K562 (cell line): ENCODE data around the gene MSN. TPM values are rescaled to one million over a fixed set of nuclear protein-coding genes. Genes with fewer than 3 reads are reported as not detected.

ENCODE experiments used
- ATAC-seq: fragments of 200-7000 bp; cut with Tn5 transposase; 3 replicates; pipeline ENCODE4 v1.9.1; 2020; ENCODE audit warnings: moderate library complexity
- BruUV-seq: library from RNA; stranded (reverse); fragments of 400-500 nt; replicated peaks from 2 replicates; lab custom pipeline; 2021; lab: Mats Ljungman, UMichigan
- CTCF ChIA-PET: fragments of 300-600 bp; formaldehyde crosslinking; extraction: SDS; loops from one replicate; lab custom pipeline; 2021; ENCODE audit warnings: low intra/inter-chr PET ratio; lab: Yijun Ruan, JAX
- POLR2A ChIA-PET: fragments of 300-600, 350-650 bp; sonication (Branson Sonifier 250); formaldehyde crosslinking; extraction: SDS; loops from one replicate; lab custom pipeline; 2021; ENCODE audit warnings: antibody characterized with exemption, inconsistent platforms; lab: Yijun Ruan, JAX
- DNase-seq, 4 experiments: peaks; one replicate each; pipeline versions ENCODE4 v3.0.0 to v3.0.0-alpha.2; 2011 to 2018; ENCODE audit warnings: low spot score in 3 of 4, mixed read lengths in 3 of 4; ENCODE audit errors: extremely low read depth in 1 of 4
- FAIRE-seq: peaks from 2 replicates; lab custom pipeline; 2011; peaks lifted over from hg19 to GRCh38; lab: Jason Lieb, UNC
- H2AFZ ChIP-seq: 2 replicates; pipeline ENCODE4 v1.6.0; 2011; ENCODE audit warnings: low read depth, low read length, control low read depth, inconsistent platforms
- H3K27ac ChIP-seq: fragments of 200-600 bp; 3 replicates; pipeline ENCODE4 v1.8.0; 2011; ENCODE audit warnings: low read depth, mild to moderate bottlenecking, control low read depth, inconsistent platforms, low read length, moderate library complexity, mixed read lengths; ENCODE audit errors: extremely low read depth
- H3K27me3 ChIP-seq, 2 experiments: fragments of 300-600 bp in 1 of 2; 2 replicates in 1 of 2; 3 replicates in 1 of 2; pipeline versions ENCODE4 v1.6.0 to v1.8.0; 2011; ENCODE audit warnings: inconsistent platforms in 2 of 2, low read length in 2 of 2, mild to moderate bottlenecking in 1 of 2, mixed read lengths in 1 of 2, moderate library complexity in 1 of 2; ENCODE audit not compliant: control insufficient read depth in 2 of 2, insufficient read depth in 2 of 2
- H3K36me3 ChIP-seq: fragments of 300-600 bp; 3 replicates; pipeline ENCODE4 v1.8.0; 2011; ENCODE audit warnings: mild to moderate bottlenecking, low read length, inconsistent platforms; ENCODE audit not compliant: control insufficient read depth, insufficient read depth
- H3K4me1 ChIP-seq, 2 experiments: fragments of 200-600 bp in 1 of 2; replicated peaks in 1 of 2; 2 replicates in 1 of 2; 3 replicates in 1 of 2; pipeline versions ENCODE4 v1.5.1 to v1.8.0; 2011; ENCODE audit warnings: inconsistent platforms in 2 of 2, low read length in 2 of 2, mild to moderate bottlenecking in 1 of 2, mixed read lengths in 1 of 2, moderate library complexity in 1 of 2; ENCODE audit not compliant: control insufficient read depth in 2 of 2, insufficient read depth in 2 of 2
- H3K4me2 ChIP-seq: 2 replicates; pipeline ENCODE4 v1.6.1; 2011; ENCODE audit warnings: low read length, control low read depth, inconsistent platforms, mixed read lengths; ENCODE audit not compliant: insufficient read depth
- H3K4me3 ChIP-seq: fragments of 200-600 bp; sonication (generic), shearing (Covaris generic); 2 replicates; pipeline ENCODE4 v1.5.1; 2016; ENCODE audit warnings: control low read depth, inconsistent platforms
- H3K79me2 ChIP-seq: fragments of 200-600 bp; 3 replicates; pipeline ENCODE4 v1.8.0; 2011; ENCODE audit warnings: low read length, inconsistent platforms; ENCODE audit not compliant: control insufficient read depth, insufficient read depth
- H3K9ac ChIP-seq, 2 experiments: 2 replicates each; pipeline versions ENCODE4 v1.6.0 to v1.6.1; 2011; ENCODE audit warnings: low read depth in 2 of 2, low read length in 2 of 2, control low read depth in 1 of 2, inconsistent platforms in 1 of 2, mild to moderate bottlenecking in 1 of 2, mixed read lengths in 1 of 2; ENCODE audit not compliant: insufficient read depth in 1 of 2
- H3K9me1 ChIP-seq: one replicate; pipeline ENCODE4 v1.6.0; 2011; ENCODE audit warnings: inconsistent platforms, mild to moderate bottlenecking, low read length, moderate library complexity; ENCODE audit not compliant: control insufficient read depth, insufficient read depth
- H3K9me3 ChIP-seq: replicated peaks from 2 replicates; pipeline ENCODE4 v1.5.1; 2011; ENCODE audit warnings: low read depth, low read length, inconsistent platforms; ENCODE audit not compliant: control insufficient read depth, insufficient read depth
- H4K20me1 ChIP-seq: replicated peaks from 2 replicates; pipeline ENCODE4 v1.6.1; 2011; ENCODE audit warnings: low read length, inconsistent platforms, mixed read lengths; ENCODE audit not compliant: control insufficient read depth, insufficient read depth
- CCNT2 ChIP-seq: IDR thresholded peaks from 2 replicates; pipeline ENCODE4 v1.6.1; 2011; ENCODE audit warnings: borderline replicate concordance, low read depth, mild to moderate bottlenecking, moderate library complexity, mixed read lengths, low read length; ENCODE audit not compliant: insufficient read length; ENCODE audit errors: extremely low read depth
- ETV1 ChIP-seq: fragments of 450-650 bp; conservative IDR thresholded peaks from 2 replicates; pipeline ENCODE4 v1.6.1; 2016; ENCODE audit warnings: missing genetic modification characterization, control low read depth, low read depth, missing compliant biosample characterization
- MCM7 ChIP-seq, 2 experiments: fragments of 450-650 bp; IDR thresholded peaks; 2 replicates each; pipeline ENCODE4 v1.6.1; 2016 to 2018
- NUFIP1 ChIP-seq: fragments of 450-650 bp; IDR thresholded peaks from 2 replicates; pipeline ENCODE4 v1.6.1; 2018; ENCODE audit not compliant: partially characterized antibody
- POLR3A ChIP-seq: IDR thresholded peaks from 2 replicates; pipeline ENCODE4 v1.6.1; 2011; ENCODE audit warnings: borderline replicate concordance, mild to moderate bottlenecking, moderate library complexity; ENCODE audit not compliant: insufficient read length, insufficient read depth; ENCODE audit errors: extremely low read depth
- SETDB1 ChIP-seq: IDR thresholded peaks from one replicate; pipeline ENCODE4 v1.6.1; 2012; ENCODE audit warnings: low read length, control low read depth, inconsistent platforms
- SREBF2 ChIP-seq: sonication (generic); formaldehyde crosslinking; IDR thresholded peaks from 2 replicates; pipeline ENCODE4 v1.4.0; 2020; ENCODE audit warnings: mild to moderate bottlenecking, missing genetic modification reagents
- TAF1 ChIP-seq: IDR thresholded peaks from 2 replicates; pipeline ENCODE4 v1.6.1; 2011; ENCODE audit warnings: mild to moderate bottlenecking, low read length, moderate library complexity; ENCODE audit not compliant: insufficient read depth, control insufficient read depth, severe bottlenecking; ENCODE audit errors: extremely low read depth
- WGBS: fragments of 100-300 bp; shearing (Covaris generic); methylation state at CpG from one replicate; pipeline ENCODE4 v1.1.6; 2016; ENCODE audit warnings: low coverage, mixed read lengths; ENCODE audit not compliant: insufficient coverage; ENCODE audit errors: missing lambda C conversion rate; 5-methylcytosine and 5-hydroxymethylcytosine counted together
- in situ Hi-C: fragments of 300-500 bp; cut with MboI; formaldehyde crosslinking; loops from 4 replicates; pipeline ENCODE4 v1.15.0; 2018; ENCODE audit warnings: inconsistent platforms, mixed read lengths
- intact Hi-C: fragments of 100-400 bp; cut with micrococcal nuclease; formaldehyde crosslinking; loops from 2 replicates; pipeline ENCODE4 v1.14.2; 2022
- polyA plus RNA-seq, 8 experiments: library from polyadenylated mRNA; depleted of rRNA in 4 of 8; stranded (reverse) in 5 of 8; unstranded in 3 of 8; fragments of >200 nt; fragmentation: Nextera tagmentation in 2 of 8; fragmentation: Illumina TruSeq in 1 of 8; extraction: Ambion mirVana in 2 of 8; extraction: Trizol in 1 of 8; gene quantifications; 2 replicates each; pipeline versions ENCODE4 v1.2.1 to v1.2.3, GENCODE V29; 2011 to 2014; ENCODE audit warnings: inconsistent platforms in 1 of 8, missing spikeins in 1 of 8
- total RNA-seq, 7 experiments: library from RNA; depleted of rRNA in 6 of 7; stranded (reverse); fragments of >200 nt in 6 of 7; fragmentation: Illumina TruSeq in 2 of 7; extraction: Trizol in 2 of 7; gene quantifications; 2 replicates each; pipeline versions ENCODE4 v1.2.1 to v1.2.3, GENCODE V29; 2011 to 2021; ENCODE audit warnings: low replicate concordance in 1 of 7
- TF ChIP-seq, protein P1 (sequence below), 2 experiments: fragments of 450-650 bp in 1 of 2; IDR thresholded peaks; 2 replicates each; pipeline ENCODE4 v1.6.1; 2011 to 2017; ENCODE audit warnings: low read depth in 2 of 2, antibody characterized with exemption in 1 of 2, borderline replicate concordance in 1 of 2, low read length in 1 of 2, mild to moderate bottlenecking in 1 of 2, mixed read lengths in 1 of 2; ENCODE audit not compliant: control insufficient read depth in 1 of 2

Gene MSN
- total and polyA plus RNA-seq, 9 of the 15 experiments (the other 6 are each of a cell fraction or from before 2014, with no cell fraction given), result 128 to 486 (median 237) TPM

DNA sequence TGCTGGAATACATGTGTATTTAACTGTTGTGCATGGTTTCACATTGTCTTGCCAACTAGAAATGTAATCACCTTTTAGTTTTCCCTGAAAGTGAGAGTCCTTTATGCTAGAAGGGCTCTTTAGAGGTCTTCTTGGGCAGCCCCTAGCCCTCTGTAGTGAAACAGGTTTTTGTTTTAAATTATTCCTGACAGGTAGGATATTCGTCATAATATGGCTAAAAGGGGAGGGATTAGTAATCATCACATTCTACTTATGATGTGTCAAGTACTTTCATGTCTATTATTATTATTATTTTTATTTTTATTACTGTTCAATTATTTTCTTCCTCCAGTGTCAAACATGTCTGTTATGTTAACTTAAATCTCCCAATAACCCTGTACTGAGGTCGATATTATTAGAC lies 35.5 kb downstream of the MSN start:
- 79% methylated on average over 2 of the region's 2 CpGs for WGBS
- ChIA-PET POLR2A (interaction anchor here (0.7 kb wide), 1 partner anchor 12 kb away, joined by 3 read pairs; no protein-coding TSS in a partner anchor), CTCF (no interaction called here)
- intact Hi-C loops (no loop called here), in situ Hi-C loops (no loop called here)
- TF ChIP-seq SREBF2 (CRISPR knock-in tag) (no peak), CCNT2 (no peak), ETV1 (tag) (no peak), TAF1 (no peak), MCM7 (IDR thresholded peaks at IDR 0.05) (no peak), POLR3A (no peak), SETDB1 (no peak), NUFIP1 (no peak)
- TF ChIP-seq, protein P1, sequence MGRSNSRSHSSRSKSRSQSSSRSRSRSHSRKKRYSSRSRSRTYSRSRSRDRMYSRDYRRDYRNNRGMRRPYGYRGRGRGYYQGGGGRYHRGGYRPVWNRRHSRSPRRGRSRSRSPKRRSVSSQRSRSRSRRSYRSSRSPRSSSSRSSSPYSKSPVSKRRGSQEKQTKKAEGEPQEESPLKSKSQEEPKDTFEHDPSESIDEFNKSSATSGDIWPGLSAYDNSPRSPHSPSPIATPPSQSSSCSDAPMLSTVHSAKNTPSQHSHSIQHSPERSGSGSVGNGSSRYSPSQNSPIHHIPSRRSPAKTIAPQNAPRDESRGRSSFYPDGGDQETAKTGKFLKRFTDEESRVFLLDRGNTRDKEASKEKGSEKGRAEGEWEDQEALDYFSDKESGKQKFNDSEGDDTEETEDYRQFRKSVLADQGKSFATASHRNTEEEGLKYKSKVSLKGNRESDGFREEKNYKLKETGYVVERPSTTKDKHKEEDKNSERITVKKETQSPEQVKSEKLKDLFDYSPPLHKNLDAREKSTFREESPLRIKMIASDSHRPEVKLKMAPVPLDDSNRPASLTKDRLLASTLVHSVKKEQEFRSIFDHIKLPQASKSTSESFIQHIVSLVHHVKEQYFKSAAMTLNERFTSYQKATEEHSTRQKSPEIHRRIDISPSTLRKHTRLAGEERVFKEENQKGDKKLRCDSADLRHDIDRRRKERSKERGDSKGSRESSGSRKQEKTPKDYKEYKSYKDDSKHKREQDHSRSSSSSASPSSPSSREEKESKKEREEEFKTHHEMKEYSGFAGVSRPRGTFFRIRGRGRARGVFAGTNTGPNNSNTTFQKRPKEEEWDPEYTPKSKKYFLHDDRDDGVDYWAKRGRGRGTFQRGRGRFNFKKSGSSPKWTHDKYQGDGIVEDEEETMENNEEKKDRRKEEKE (IDR thresholded peaks at IDR 0.05; ENCODE audit: borderline replicate concordance in 1 of 2, control insufficient read depth in 1 of 2, low read depth in 2 of 2, low read length in 1 of 2), result no peak
- FAIRE-seq (no peak), ATAC-seq (no peak), DNase-seq (no peak)
- H3K79me2 ChIP-seq, result peaks cover 93% of the 10 kb centered on the region
- no peak overlapping the region for H2AFZ ChIP-seq
- no peak overlapping the region for H3K4me2 ChIP-seq
- H3K27me3 ChIP-seq, result no peaks in the 10 kb centered on the region
- peaks cover 4% of the 10 kb centered on the region for H3K9me1 ChIP-seq
- H3K9me3 ChIP-seq, result no peaks in the 10 kb centered on the region
- H4K20me1 ChIP-seq, result peaks cover 14% of the 10 kb centered on the region
- H3K36me3 ChIP-seq, result peaks cover 84% of the 10 kb centered on the region
- no peak overlapping the region for H3K4me3 ChIP-seq
- peaks cover 10 to 18% of the 10 kb centered on the region in 2 experiments for H3K4me1 ChIP-seq
- no peak overlapping the region; a peak in 1 of 4 replicates for H3K9ac ChIP-seq
- BruUV-seq, result no TSS peak
- no peak overlapping the region for H3K27ac ChIP-seq
